Breast epithelium (tissue), 3 donors: ENCODE measurements around the gene LIPH.

Source experiments
- CTCF ChIP-seq, 3 donors: fragments of 450-650 bp; IDR thresholded peaks; one replicate each; pipeline ENCODE4 v1.5.1; 2016 to 2017; ENCODE audit warnings: antibody characterized with exemption in 3 of 3, mild to moderate bottlenecking in 3 of 3, moderate library complexity in 3 of 3
- POLR2AphosphoS5 ChIP-seq, 3 donors: sonication (generic); formaldehyde crosslinking; IDR thresholded peaks; one replicate each; pipeline ENCODE4 v1.6.1; 2017; ENCODE audit warnings: antibody characterized with exemption in 3 of 3

- TF ChIP-seq CTCF (IDR thresholded peaks at IDR 0.05) (no peak), POLR2AphosphoS5 (IDR thresholded peaks at IDR 0.05) (no peak)
Measured at GRCh38 chr3:185519021-185519420, 33.4 kb downstream of the LIPH start.
